Trophoblast cell (in vitro differentiated cells and primary cell): ENCODE results near the gene TAPBP.

ENCODE experiments used
- DNase-seq, 2 donors: peaks; one replicate each; pipeline ENCODE4 v3.0.0-alpha.2; 2016
- H2AFZ ChIP-seq: 2 replicates; pipeline ENCODE4 v1.6.1; 2013; ENCODE audit warnings: low read length, moderate library complexity, mild to moderate bottlenecking; ENCODE audit not compliant: insufficient read depth, poor library complexity
- H2AK5ac ChIP-seq: 2 replicates; pipeline ENCODE4 v1.6.1; 2013; ENCODE audit warnings: mild to moderate bottlenecking, low read length
- H2BK120ac ChIP-seq: 2 replicates; pipeline ENCODE4 v1.6.1; 2013; ENCODE audit warnings: low read length, mild to moderate bottlenecking, moderate library complexity; ENCODE audit not compliant: insufficient read depth, poor library complexity
- H2BK12ac ChIP-seq: 2 replicates; pipeline ENCODE4 v1.6.1; 2013; ENCODE audit warnings: mild to moderate bottlenecking, low read length, moderate library complexity
- H2BK5ac ChIP-seq: 2 replicates; pipeline ENCODE4 v1.6.1; 2013; ENCODE audit warnings: low read length, low read depth, moderate library complexity, mild to moderate bottlenecking; ENCODE audit not compliant: poor library complexity
- H3K14ac ChIP-seq: 2 replicates; pipeline ENCODE4 v1.6.1; 2013; ENCODE audit warnings: mild to moderate bottlenecking, low read length
- H3K18ac ChIP-seq: 2 replicates; pipeline ENCODE4 v1.6.1; 2013; ENCODE audit warnings: mild to moderate bottlenecking, low read length
- H3K23ac ChIP-seq: 2 replicates; pipeline ENCODE4 v1.6.1; 2013; ENCODE audit warnings: low read length
- H3K27ac ChIP-seq: 2 replicates; pipeline ENCODE4 v1.5.1; 2013; ENCODE audit warnings: low read depth, mild to moderate bottlenecking, inconsistent platforms, low read length, moderate library complexity
- H3K27me3 ChIP-seq: 2 replicates; pipeline ENCODE4 v1.6.1; 2013; ENCODE audit warnings: inconsistent platforms, mild to moderate bottlenecking, low read length, moderate library complexity; ENCODE audit not compliant: insufficient read depth
- H3K36me3 ChIP-seq, 2 experiments: 1 replicate in 1 of 2; 2 replicates in 1 of 2; pipeline ENCODE4 v1.6.1; 2013; ENCODE audit warnings: low read length in 2 of 2, mild to moderate bottlenecking in 2 of 2, moderate library complexity in 1 of 2; ENCODE audit not compliant: insufficient read depth in 2 of 2, control insufficient read depth in 1 of 2
- H3K4ac ChIP-seq: 2 replicates; pipeline ENCODE4 v1.6.1; 2013; ENCODE audit warnings: low read depth, mild to moderate bottlenecking, low read length, moderate library complexity
- H3K4me1 ChIP-seq, 2 experiments: 1 replicate in 1 of 2; 2 replicates in 1 of 2; pipeline ENCODE4 v1.6.1; 2013; ENCODE audit warnings: low read length in 2 of 2, mild to moderate bottlenecking in 2 of 2, moderate library complexity in 1 of 2; ENCODE audit not compliant: insufficient read depth in 2 of 2, control insufficient read depth in 1 of 2
- H3K4me2 ChIP-seq: 2 replicates; pipeline ENCODE4 v1.6.1; 2013; ENCODE audit warnings: inconsistent platforms, mild to moderate bottlenecking, low read length, moderate library complexity
- H3K4me3 ChIP-seq: 2 replicates; pipeline ENCODE4 v1.5.1; 2013; ENCODE audit warnings: mild to moderate bottlenecking, low read depth, low read length, inconsistent platforms
- H3K79me1 ChIP-seq: one replicate; pipeline ENCODE4 v1.6.1; 2013; ENCODE audit warnings: low read length
- H3K79me2 ChIP-seq: 2 replicates; pipeline ENCODE4 v1.6.1; 2013; ENCODE audit warnings: low read length, mild to moderate bottlenecking; ENCODE audit not compliant: control insufficient read depth, insufficient read depth, poor library complexity
- H3K9ac ChIP-seq: 2 replicates; pipeline ENCODE4 v1.6.1; 2013; ENCODE audit warnings: mild to moderate bottlenecking, low read length
- H3K9me3 ChIP-seq: 2 replicates; pipeline ENCODE4 v1.6.1; 2013; ENCODE audit warnings: low read depth, mild to moderate bottlenecking, control low read depth, inconsistent platforms, low read length; ENCODE audit not compliant: insufficient read depth
- H4K12ac ChIP-seq: 2 replicates; pipeline ENCODE4 v1.6.1; 2013; ENCODE audit warnings: low read depth, mild to moderate bottlenecking, low read length, moderate library complexity
- H4K8ac ChIP-seq: 2 replicates; pipeline ENCODE4 v1.6.1; 2013; ENCODE audit warnings: low read depth, mild to moderate bottlenecking, low read length, moderate library complexity
- H4K91ac ChIP-seq: one replicate; pipeline ENCODE4 v1.6.1; 2013; ENCODE audit warnings: low read depth, mild to moderate bottlenecking, low read length, moderate library complexity
- WGBS: extraction: QIAGEN DNeasy Blood & Tissue Kit; methylation state at CpG from one replicate; pipeline ENCODE4 v1.1.7; 2013; ENCODE audit warnings: missing lambda C conversion rate; ENCODE audit not compliant: insufficient read length, insufficient coverage; ENCODE audit errors: extremely low coverage; 5-methylcytosine and 5-hydroxymethylcytosine counted together

Gene TAPBP

GRCh38 chr6:33336495-33336894 lies 22.6 kb upstream of the TAPBP start:
- Histone ChIP-seq H3K27me3 (no peaks in the 10 kb centered on the region), H3K14ac (no peak overlapping the region), H3K79me1 (no peaks in the 10 kb centered on the region), H3K9me3 (no peaks in the 10 kb centered on the region), H3K4me3 (no peak overlapping the region), H3K36me3 (no peaks in the 10 kb centered on the region), H2AK5ac (no peak overlapping the region), H3K18ac (no peak overlapping the region), H2AFZ (no peak overlapping the region), H2BK120ac (no peak overlapping the region), H4K12ac (no peak overlapping the region), H3K79me2 (no peaks in the 10 kb centered on the region), H3K4ac (no peak overlapping the region), H3K23ac (no peak overlapping the region), H2BK12ac (no peak overlapping the region), H3K9ac (no peak overlapping the region), H4K8ac (no peak overlapping the region), H3K4me2 (no peak overlapping the region), H2BK5ac (no peak overlapping the region), H3K4me1 (no peaks in the 10 kb centered on the region), H4K91ac (no peak overlapping the region), H3K27ac (no peak overlapping the region)
- WGBS, result no CpG with 5 or more reads among the region's 3 CpGs
- DNase-seq, result no peak

- H2AK5ac ChIP-seq, result no peak overlapping the region
- H3K9ac ChIP-seq, result no peak overlapping the region
- H3K4me2 ChIP-seq, result no peak overlapping the region
- DNase-seq, result no peak
- WGBS, result no CpG with 5 or more reads among the region's 4 CpGs
- H3K23ac ChIP-seq, result no peak overlapping the region
- no peak overlapping the region for H4K8ac ChIP-seq
- H2AFZ ChIP-seq, result no peak overlapping the region
- H3K18ac ChIP-seq, result no peak overlapping the region
- H2BK120ac ChIP-seq, result no peak overlapping the region
- H4K91ac ChIP-seq, result no peak overlapping the region
- no peak overlapping the region for H3K4me3 ChIP-seq
- H3K9me3 ChIP-seq, result no peaks in the 10 kb centered on the region
- H3K36me3 ChIP-seq, result no peaks in the 10 kb centered on the region
- no peak overlapping the region for H3K14ac ChIP-seq
- no peaks in the 10 kb centered on the region for H3K79me2 ChIP-seq
- no peak overlapping the region for H2BK5ac ChIP-seq
- H3K4me1 ChIP-seq, result no peaks in the 10 kb centered on the region
- H3K27ac ChIP-seq, result no peak overlapping the region
- no peak overlapping the region for H3K4ac ChIP-seq
- no peak overlapping the region for H4K12ac ChIP-seq
- H3K27me3 ChIP-seq, result no peaks in the 10 kb centered on the region
- H2BK12ac ChIP-seq, result no peak overlapping the region
- H3K79me1 ChIP-seq, result no peaks in the 10 kb centered on the region
Measured at GRCh38 chr6:33335916-33336315, 22.0 kb upstream of the TAPBP start.

- no peaks in the 10 kb centered on the region for H3K36me3 ChIP-seq
- H2BK5ac ChIP-seq, result no peak overlapping the region
- no peaks in the 10 kb centered on the region for H3K79me1 ChIP-seq
- H4K12ac ChIP-seq, result no peak overlapping the region
- H3K4me2 ChIP-seq, result no peak overlapping the region
- DNase-seq, result no peak
- H3K79me2 ChIP-seq, result no peaks in the 10 kb centered on the region
- no peak overlapping the region for H3K4ac ChIP-seq
- H3K23ac ChIP-seq, result no peak overlapping the region
- no peaks in the 10 kb centered on the region for H3K4me1 ChIP-seq
- no peak overlapping the region for H3K9ac ChIP-seq
- no peak overlapping the region for H4K8ac ChIP-seq
- no peak overlapping the region for H3K27ac ChIP-seq
- no peak overlapping the region for H2BK12ac ChIP-seq
- peaks cover 2% of the 10 kb centered on the region for H3K9me3 ChIP-seq
- H3K18ac ChIP-seq, result no peak overlapping the region
- no peak overlapping the region for H2AK5ac ChIP-seq
- no CpG with 5 or more reads among the region's 4 CpGs for WGBS
- no peak overlapping the region for H4K91ac ChIP-seq
- no peak overlapping the region for H2AFZ ChIP-seq
- no peak overlapping the region for H3K14ac ChIP-seq
- no peak overlapping the region for H2BK120ac ChIP-seq
- H3K4me3 ChIP-seq, result no peak overlapping the region
- no peaks in the 10 kb centered on the region for H3K27me3 ChIP-seq
Measured at GRCh38 chr6:33333666-33334065, 19.8 kb upstream of the TAPBP start.

GRCh38 chr6:33330736-33331135 lies 16.9 kb upstream of the TAPBP start:
- H3K79me1 ChIP-seq, result no peaks in the 10 kb centered on the region
- H4K12ac ChIP-seq, result no peak overlapping the region
- H2BK12ac ChIP-seq, result no peak overlapping the region
- no peak overlapping the region for H2AK5ac ChIP-seq
- no peak overlapping the region for H3K4ac ChIP-seq
- H4K91ac ChIP-seq, result no peak overlapping the region
- H3K79me2 ChIP-seq, result no peaks in the 10 kb centered on the region
- no peak overlapping the region for H3K27ac ChIP-seq
- H2BK5ac ChIP-seq, result no peak overlapping the region
- no peak overlapping the region for H3K23ac ChIP-seq
- no peak for DNase-seq
- no peaks in the 10 kb centered on the region for H3K27me3 ChIP-seq
- no peak overlapping the region for H4K8ac ChIP-seq
- H3K36me3 ChIP-seq, result no peaks in the 10 kb centered on the region
- H3K14ac ChIP-seq, result no peak overlapping the region
- no peak overlapping the region for H3K9ac ChIP-seq
- no peak overlapping the region for H2AFZ ChIP-seq
- H3K4me3 ChIP-seq, result no peak overlapping the region
- H3K4me2 ChIP-seq, result no peak overlapping the region
- no peak overlapping the region for H3K18ac ChIP-seq
- H2BK120ac ChIP-seq, result no peak overlapping the region
- no CpG with 5 or more reads among the region's 10 CpGs for WGBS
- peaks cover 2% of the 10 kb centered on the region for H3K9me3 ChIP-seq
- H3K4me1 ChIP-seq, result no peaks in the 10 kb centered on the region
